ENCODE measurements around the gene CFAP99.

Gene CFAP99

GRCh38 chr4:2393353-2394270, 25.1 kb upstream of the CFAP99 start:
- no peak for DNase-seq

- no peak for DNase-seq
Observed at GRCh38 chr4:2394528-2394927, 24.2 kb upstream of the CFAP99 start.

GRCh38 chr4:2395038-2395437, 23.7 kb upstream of the CFAP99 start:
- DNase-seq, result no peak

GRCh38 chr4:2395584-2395983, 23.2 kb upstream of the CFAP99 start:
- DNase-seq, result no peak

- DNase-seq, result no peak
Observed at GRCh38 chr4:2396781-2397368, 21.9 kb upstream of the CFAP99 start.

- DNase-seq, result no peak
Observed at GRCh38 chr4:2397596-2398379, 21.0 kb upstream of the CFAP99 start.

GRCh38 chr4:2399216-2399615, 19.5 kb upstream of the CFAP99 start:
- DNase-seq, result no peak

- no peak for DNase-seq
Observed at GRCh38 chr4:2399631-2400190, 19.0 kb upstream of the CFAP99 start.

GRCh38 chr4:2400841-2401609, 17.7 kb upstream of the CFAP99 start:
- no peak for DNase-seq

- DNase-seq, result no peak
Observed at GRCh38 chr4:2401610-2401983, 17.2 kb upstream of the CFAP99 start.

GRCh38 chr4:2402048-2402842, 16.5 kb upstream of the CFAP99 start:
- peak; percentile 39 for DNase-seq

GRCh38 chr4:2402941-2403340, 15.8 kb upstream of the CFAP99 start:
- no peak for DNase-seq

GRCh38 chr4:2406406-2406805, 12.3 kb upstream of the CFAP99 start:
- no peak for DNase-seq

- DNase-seq, result no peak
Observed at GRCh38 chr4:2406920-2407319, 11.8 kb upstream of the CFAP99 start.

- no peak for DNase-seq
Observed at GRCh38 chr4:2407991-2408342, 10.8 kb upstream of the CFAP99 start.

GRCh38 chr4:2408401-2408958, 10.3 kb upstream of the CFAP99 start:
- peak; percentile 13 for DNase-seq

- DNase-seq, result no peak
Observed at GRCh38 chr4:2408976-2409375, 9.8 kb upstream of the CFAP99 start.

- no peak for DNase-seq
Observed at GRCh38 chr4:2409381-2409783, 9.4 kb upstream of the CFAP99 start.

GRCh38 chr4:2411786-2412510, 6.8 kb upstream of the CFAP99 start:
- no peak for DNase-seq

- DNase-seq, result no peak
Observed at GRCh38 chr4:2412534-2412884, 6.2 kb upstream of the CFAP99 start.
